Esophagus squamous epithelium (tissue), 4 donors: Measurements from ENCODE around the gene PJVK.

Source experiments
- CTCF ChIP-seq, 6 experiments: fragments of 450-650 bp in 4 of 6; fragments of 200-600 bp in 2 of 6; sonication (generic) in 2 of 6; IDR thresholded peaks; one replicate each; pipeline ENCODE4 v1.5.1; 2016 to 2019; ENCODE audit warnings: antibody characterized with exemption in 6 of 6, mild to moderate bottlenecking in 4 of 6, moderate library complexity in 4 of 6
- POLR2A ChIP-seq, 4 donors: fragments of 450-650 bp; IDR thresholded peaks; one replicate each; pipeline ENCODE4 v1.6.1; 2017; ENCODE audit warnings: antibody characterized with exemption in 4 of 4, mild to moderate bottlenecking in 4 of 4, moderate library complexity in 3 of 4

- TF ChIP-seq CTCF (IDR thresholded peaks at IDR 0.05): no peak
- no peak for TF ChIP-seq POLR2A (IDR thresholded peaks at IDR 0.05)
These were observed 41.9 kb upstream of the PJVK start for GRCh38 chr2:178409261-178409660.
